Fibroblast of mammary gland (primary cell): ENCODE measurements around the gene PEX14.

Source experiments
- DNase-seq: peaks from one replicate; pipeline ENCODE4 v3.0.0-alpha.2; 2010; ENCODE audit warnings: low read depth
- H3K4me3 ChIP-seq: 2 replicates; pipeline ENCODE4 v1.5.1; 2011; ENCODE audit warnings: low read depth, mild to moderate bottlenecking, low read length, moderate library complexity; ENCODE audit not compliant: control insufficient read depth
- CTCF ChIP-seq: conservative IDR thresholded peaks from 2 replicates; pipeline ENCODE4 v1.5.1; 2011; ENCODE audit warnings: low read depth, low read length, inconsistent platforms; ENCODE audit not compliant: control insufficient read depth, insufficient read depth

Gene PEX14

DNA sequence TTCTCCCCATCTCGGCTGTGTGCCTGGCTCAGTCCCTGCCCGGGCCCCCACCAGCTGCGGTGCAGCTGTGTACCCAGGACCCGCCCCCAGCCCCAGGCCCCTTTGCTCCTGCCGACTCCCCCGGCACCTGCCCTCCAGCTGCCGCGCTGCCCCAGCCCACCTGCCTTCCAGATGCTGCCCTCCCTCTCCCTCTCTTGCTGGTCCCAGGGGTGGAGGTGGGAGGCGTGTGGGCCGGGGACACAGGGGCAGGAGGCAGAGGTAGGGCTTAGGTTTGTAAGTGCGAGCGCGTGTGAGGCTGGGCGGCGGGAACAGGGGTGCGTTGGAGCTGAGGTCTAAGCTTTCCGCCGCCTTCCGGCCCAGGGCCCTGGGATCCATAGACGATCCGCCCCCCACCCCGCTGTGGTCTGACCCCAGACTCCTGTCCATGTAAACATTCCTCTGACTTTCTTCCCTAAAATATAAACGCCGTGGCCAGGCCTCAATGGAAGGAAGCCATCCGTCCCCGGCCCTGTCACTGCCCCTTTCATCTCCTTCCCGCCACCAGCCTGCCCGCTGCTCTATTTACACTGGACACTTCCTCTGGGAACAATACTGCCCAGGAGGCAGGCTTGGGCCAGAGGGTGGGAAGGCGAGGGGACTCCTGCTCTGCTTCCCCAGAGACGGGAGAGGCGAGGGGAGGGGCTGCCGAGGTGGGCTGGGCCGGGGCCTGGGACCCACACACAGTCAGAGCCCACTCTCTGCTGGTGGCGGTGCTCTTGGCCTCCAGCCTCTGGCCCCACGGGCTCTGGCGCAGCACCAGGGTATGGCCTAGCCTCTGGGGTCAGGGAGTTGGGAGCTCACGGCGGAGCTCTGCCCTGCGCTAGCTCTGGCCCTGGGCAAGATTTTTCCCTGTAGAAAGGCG, 193.4 kb downstream of the PEX14 start:
- no peak overlapping the region for H3K4me3 ChIP-seq
- no peak for TF ChIP-seq CTCF
- no peak for DNase-seq

GRCh38 chr1:10669570-10669969, 194.8 kb downstream of the PEX14 start:
- no peak overlapping the region for H3K4me3 ChIP-seq
- no peak for TF ChIP-seq CTCF
- DNase-seq: no peak

DNA sequence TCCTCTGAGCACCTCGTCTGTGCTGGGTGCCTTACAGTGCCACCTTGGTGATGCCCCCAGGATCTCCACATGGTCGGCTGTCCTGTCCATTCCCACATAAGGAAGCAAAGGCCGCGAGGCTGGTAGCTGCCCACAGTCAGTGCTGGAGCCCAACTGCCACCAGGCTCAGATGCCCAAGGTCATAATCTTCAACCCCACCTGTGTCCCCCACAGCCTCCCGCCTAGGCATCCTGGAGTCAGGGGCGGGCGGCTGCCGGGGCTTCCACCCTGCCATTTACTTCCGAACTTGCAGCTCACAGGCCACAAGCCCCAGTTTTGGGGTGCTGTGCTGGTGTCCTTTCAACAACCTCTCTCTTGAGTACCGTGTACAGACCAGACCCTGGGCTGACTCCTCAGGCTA, 195.4 kb downstream of the PEX14 start:
- DNase-seq: no peak
- TF ChIP-seq CTCF: no peak
- no peak overlapping the region for H3K4me3 ChIP-seq

DNA sequence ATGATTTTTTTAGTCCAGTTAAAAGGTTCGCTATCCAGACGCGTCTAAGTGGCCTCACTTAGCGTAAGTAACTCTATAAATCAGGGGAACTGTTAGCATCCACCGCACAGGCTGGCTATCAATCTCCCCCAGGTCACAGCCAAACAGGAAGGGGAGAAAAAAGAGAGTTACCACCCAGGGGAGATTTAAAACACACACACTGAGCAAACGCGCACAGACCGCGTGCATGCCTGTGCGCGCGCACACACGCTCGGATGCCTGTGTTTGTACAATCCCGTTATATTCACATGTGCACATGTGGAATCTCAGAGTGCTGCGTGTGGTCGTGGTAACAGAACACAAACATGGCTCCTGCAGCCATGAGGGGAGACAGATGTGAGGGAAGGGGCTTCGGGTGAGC, 196.3 kb downstream of the PEX14 start:
- TF ChIP-seq CTCF: no peak
- no peak for DNase-seq
- H3K4me3 ChIP-seq: no peak overlapping the region

GRCh38 chr1:10671622-10672342, 197.0 kb downstream of the PEX14 start:
- H3K4me3 ChIP-seq: no peak overlapping the region
- no peak for DNase-seq
- no peak for TF ChIP-seq CTCF

- no peak for DNase-seq
- TF ChIP-seq CTCF: no peak
- H3K4me3 ChIP-seq: no peak overlapping the region
Measured at GRCh38 chr1:10672343-10673050, 197.7 kb downstream of the PEX14 start.
